Activated naive CD4-positive, alpha-beta T cell treated with anti-CD3 and anti-CD28 coated beads, Interleukin-2, amount 50 U/mL, for 72 hours (primary cell): Measurements from ENCODE around the gene PPOX. TPM values are rescaled to one million over a fixed set of nuclear protein-coding genes. Genes with fewer than 3 reads are reported as not detected.

ENCODE experiments used
- ATAC-seq, 2 donors: fragments of 150-1000 bp; cut with Tn5 transposase; 2 replicates each; pipeline ENCODE4 v1.10.0; 2021; ENCODE audit warnings: mild to moderate bottlenecking in 2 of 2, moderate library complexity in 2 of 2
- DNase-seq, 2 donors: peaks; one replicate each; pipeline ENCODE4 v3.0.0; 2021 to 2022; ENCODE audit warnings: low spot score in 2 of 2
- H3K27ac Mint-ChIP-seq, 2 donors: one replicate each; pipeline ENCODE4 v1.8.0; 2022; ENCODE audit warnings: mild to moderate bottlenecking in 2 of 2, mixed read lengths in 2 of 2
- H3K36me3 Mint-ChIP-seq, 2 donors: one replicate each; pipeline ENCODE4 v1.8.0; 2022; ENCODE audit warnings: mixed read lengths in 2 of 2
- H3K9me3 Mint-ChIP-seq, 2 donors: one replicate each; pipeline ENCODE4 v1.8.0; 2022; ENCODE audit warnings: mixed read lengths in 2 of 2
- total RNA-seq, 2 donors: library from RNA; stranded (reverse); gene quantifications; one replicate each; pipeline ENCODE4 v1.2.3, GENCODE V29; 2022

PPOX gene
- total RNA-seq, 2 donors from 2014 or later, result 28.2 to 41.0 TPM

DNA sequence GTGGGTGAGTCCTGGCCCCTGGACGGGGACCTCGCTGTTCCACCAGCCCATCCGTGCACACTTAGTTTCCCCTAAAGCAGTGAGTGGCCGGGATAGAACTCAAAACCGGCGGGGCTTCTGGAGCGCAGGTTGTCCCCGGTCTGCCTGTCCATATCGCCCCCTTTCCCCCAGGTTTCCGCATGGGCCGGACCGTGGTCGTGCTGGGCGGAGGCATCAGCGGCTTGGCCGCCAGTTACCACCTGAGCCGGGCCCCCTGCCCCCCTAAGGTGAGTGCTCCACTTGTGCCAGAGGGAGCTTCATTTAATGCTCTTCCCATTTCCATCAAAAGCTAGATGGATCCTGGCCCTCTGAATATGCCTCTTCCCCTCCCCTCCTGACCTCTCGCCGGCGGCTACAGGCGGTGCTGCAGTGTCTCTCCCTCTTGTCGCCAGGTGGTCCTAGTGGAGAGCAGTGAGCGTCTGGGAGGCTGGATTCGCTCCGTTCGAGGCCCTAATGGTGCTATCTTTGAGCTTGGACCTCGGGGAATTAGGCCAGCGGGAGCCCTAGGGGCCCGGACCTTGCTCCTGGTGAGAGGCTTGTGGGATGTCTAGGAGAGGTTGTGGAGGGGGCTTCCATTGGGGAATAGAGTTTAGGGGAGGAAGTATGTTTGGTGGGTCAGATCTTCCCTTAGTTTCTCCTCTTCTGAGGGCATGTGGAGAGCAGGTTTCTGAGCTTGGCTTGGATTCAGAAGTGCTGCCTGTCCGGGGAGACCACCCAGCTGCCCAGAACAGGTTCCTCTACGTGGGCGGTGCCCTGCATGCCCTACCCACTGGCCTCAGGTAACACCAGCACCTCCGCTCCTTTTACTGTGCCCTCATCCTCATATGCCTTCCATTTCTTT, 683 bp downstream of the PPOX start:
- DNase-seq, result no peak
- Mint-ChIP-seq H3K36me3 (peaks cover 0 to 20% of the 10 kb centered on the region in 2 donors), H3K9me3 (no peaks in the 10 kb centered on the region), H3K27ac (peak overlapping the region; percentile 88 to 96)
- no peak for ATAC-seq

- Mint-ChIP-seq H3K27ac (peak overlapping the region in 1 of 2 donors; percentile 58), H3K36me3 (peaks cover 9 to 37% of the 10 kb centered on the region in 2 donors), H3K9me3 (no peaks in the 10 kb centered on the region)
- no peak for DNase-seq
- ATAC-seq, result no peak
Observed at GRCh38 chr1:161168906-161169305, 2.7 kb downstream of the PPOX start.

- H3K27ac Mint-ChIP-seq, result peak overlapping the region; percentile 42 to 57
- no peaks in the 10 kb centered on the region for H3K9me3 Mint-ChIP-seq
- H3K36me3 Mint-ChIP-seq, result peaks cover 27 to 49% of the 10 kb centered on the region in 2 donors
- ATAC-seq (no peak), DNase-seq (no peak)
Observed at GRCh38 chr1:161171191-161171590, 5.0 kb downstream of the PPOX start.

DNA sequence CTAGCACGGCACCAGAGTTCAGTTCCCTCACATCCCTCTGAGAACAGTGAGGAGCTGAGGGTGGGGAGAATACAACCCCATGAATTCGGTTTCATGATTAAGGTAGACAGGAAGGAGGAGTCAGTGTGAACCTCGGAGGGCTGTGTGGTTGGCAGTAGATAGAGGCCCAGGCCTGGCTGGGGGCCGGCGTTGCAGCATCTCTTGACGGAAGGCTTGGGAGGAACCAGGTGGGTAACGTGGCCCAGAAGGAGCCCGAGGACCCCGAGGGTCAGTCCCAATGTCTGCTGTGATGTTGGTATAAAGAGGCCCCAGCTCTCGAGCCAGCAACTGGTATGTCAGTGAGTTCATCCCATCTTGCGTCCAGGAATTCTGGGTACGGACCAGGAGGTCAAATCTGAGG, 5.5 kb downstream of the PPOX start:
- DNase-seq (no peak), ATAC-seq (no peak)
- Mint-ChIP-seq H3K27ac (peak overlapping the region; percentile 42 to 57), H3K36me3 (peaks cover 32 to 54% of the 10 kb centered on the region in 2 donors), H3K9me3 (no peaks in the 10 kb centered on the region)

GRCh38 chr1:161172349-161172748, 6.1 kb downstream of the PPOX start:
- ATAC-seq (no peak), DNase-seq (no peak)
- Mint-ChIP-seq H3K9me3 (no peaks in the 10 kb centered on the region), H3K27ac (peak overlapping the region; percentile 66 to 94), H3K36me3 (peaks cover 39 to 59% of the 10 kb centered on the region in 2 donors)

GRCh38 chr1:161172776-161173376, 6.7 kb downstream of the PPOX start:
- Mint-ChIP-seq H3K27ac (peak overlapping the region; percentile 66 to 94), H3K9me3 (no peaks in the 10 kb centered on the region), H3K36me3 (peaks cover 41 to 61% of the 10 kb centered on the region in 2 donors)
- ATAC-seq (no peak), DNase-seq (no peak)

DNA sequence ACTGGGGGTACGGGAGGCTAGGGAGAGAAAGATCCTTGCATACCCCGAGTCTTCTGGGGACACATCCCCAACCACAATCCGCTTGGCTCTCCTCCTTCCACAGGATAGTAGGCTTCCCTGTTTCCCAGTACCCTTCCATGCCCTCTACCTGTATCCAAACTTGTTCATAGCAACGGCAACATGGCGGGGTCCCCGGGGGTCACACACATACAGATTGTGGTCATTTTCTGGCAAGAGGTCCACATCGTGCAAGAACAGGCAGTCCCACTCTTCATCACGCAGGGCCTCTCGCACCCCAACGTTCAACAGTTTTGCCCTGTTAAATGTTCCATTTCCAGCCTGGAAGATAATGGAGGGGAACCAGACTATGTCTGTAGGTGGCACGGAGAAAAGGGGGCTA, 7.5 kb downstream of the PPOX start:
- peak overlapping the region; percentile 61 to 94 for H3K27ac Mint-ChIP-seq
- no peak for ATAC-seq
- H3K9me3 Mint-ChIP-seq, result no peaks in the 10 kb centered on the region
- no peak for DNase-seq
- H3K36me3 Mint-ChIP-seq, result peaks cover 41 to 61% of the 10 kb centered on the region in 2 donors

DNA sequence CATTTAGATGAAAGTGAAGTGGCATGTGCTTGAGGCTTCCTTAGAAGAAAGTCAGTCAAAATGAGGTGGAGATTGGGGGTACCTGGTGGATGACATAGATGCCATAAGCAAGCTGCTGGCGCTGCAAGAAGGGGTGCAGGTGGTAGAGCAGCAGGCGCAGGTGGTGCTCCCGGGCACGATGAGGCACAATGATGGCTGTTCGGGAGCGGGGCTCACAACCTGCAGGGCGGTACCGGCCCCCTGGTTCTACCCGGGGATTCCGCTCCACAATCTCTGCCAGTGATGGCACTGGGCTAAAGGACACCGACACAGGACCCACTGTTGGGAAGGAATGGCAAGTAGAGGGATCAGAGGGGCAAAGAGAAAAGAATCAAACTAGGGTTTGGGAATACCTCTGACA, 8.7 kb downstream of the PPOX start:
- ATAC-seq (no peak), DNase-seq (no peak)
- Mint-ChIP-seq H3K27ac (peak overlapping the region in 1 of 2 donors; percentile 94), H3K9me3 (no peaks in the 10 kb centered on the region), H3K36me3 (peaks cover 41 to 57% of the 10 kb centered on the region in 2 donors)

- Mint-ChIP-seq H3K9me3 (no peaks in the 10 kb centered on the region), H3K27ac (peak overlapping the region; percentile 94 to 100), H3K36me3 (peaks cover 41 to 56% of the 10 kb centered on the region in 2 donors)
- ATAC-seq (no peak), DNase-seq (no peak)
Observed at GRCh38 chr1:161175771-161176453, 9.7 kb downstream of the PPOX start.

DNA sequence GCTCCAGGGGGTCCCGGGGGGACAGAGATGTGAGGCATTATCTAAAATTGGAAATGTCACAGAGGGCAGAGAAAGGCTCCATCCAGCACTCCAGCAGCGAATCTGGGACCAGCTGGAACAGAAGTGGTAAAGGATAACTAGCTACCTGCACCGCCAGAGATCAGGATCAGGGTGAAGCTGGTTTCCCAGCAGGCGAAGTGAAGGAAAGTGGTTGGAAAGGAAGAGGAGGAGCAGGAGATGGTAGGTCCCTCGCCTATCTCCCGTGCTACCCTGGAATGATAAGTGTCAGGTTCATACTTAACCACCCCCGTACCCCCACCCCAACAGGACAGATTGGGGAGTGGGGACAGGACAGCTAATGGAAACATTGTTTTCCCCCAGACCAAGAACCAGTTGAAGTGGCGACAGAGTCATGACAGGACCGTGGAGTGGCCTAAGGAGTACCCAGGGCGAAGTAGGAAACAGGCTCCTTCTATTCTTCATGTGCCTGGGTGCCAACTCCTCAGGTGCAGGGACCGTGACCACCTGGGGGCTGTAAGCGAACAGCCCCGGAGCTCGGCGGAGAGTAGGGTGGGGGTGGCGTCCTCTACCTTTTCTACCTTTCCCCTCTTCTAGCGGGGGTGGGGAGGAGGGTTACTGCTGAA, 10.4 kb downstream of the PPOX start:
- DNase-seq (no peak), ATAC-seq (peak in 1 of 2 donors; percentile 2)
- H3K36me3 Mint-ChIP-seq, result peaks cover 41 to 49% of the 10 kb centered on the region in 2 donors

GRCh38 chr1:161177112-161177935, 11.1 kb downstream of the PPOX start, which contains the start of gene B4GALT3:
TSS of gene B4GALT3 (minus strand) at chr1:161177507. CDS start at chr1:161176060, 1,447 bp downstream.
- DNase-seq, result peak; percentile 91 to 99
- Mint-ChIP-seq H3K27ac (peak within 1 kb of the TSS; percentile 94 to 100), H3K36me3 (peaks cover 41 to 49% of the 10 kb centered on the region in 2 donors), H3K9me3 (no peaks in the 10 kb centered on the region)
- peak; percentile 86 to 87 for ATAC-seq

More for the DNA sequence above, 10.4 kb downstream of the PPOX start:
- peak overlapping the region; percentile 94 to 100 for H3K27ac Mint-ChIP-seq
- H3K9me3 Mint-ChIP-seq, result no peaks in the 10 kb centered on the region

GRCh38 chr1:161177936-161178244, 11.7 kb downstream of the PPOX start:
- H3K36me3 Mint-ChIP-seq, result peaks cover 41 to 43% of the 10 kb centered on the region in 2 donors
- ATAC-seq, result no peak
- peak overlapping the region; percentile 94 to 100 for H3K27ac Mint-ChIP-seq
- no peaks in the 10 kb centered on the region for H3K9me3 Mint-ChIP-seq
- no peak for DNase-seq

DNA sequence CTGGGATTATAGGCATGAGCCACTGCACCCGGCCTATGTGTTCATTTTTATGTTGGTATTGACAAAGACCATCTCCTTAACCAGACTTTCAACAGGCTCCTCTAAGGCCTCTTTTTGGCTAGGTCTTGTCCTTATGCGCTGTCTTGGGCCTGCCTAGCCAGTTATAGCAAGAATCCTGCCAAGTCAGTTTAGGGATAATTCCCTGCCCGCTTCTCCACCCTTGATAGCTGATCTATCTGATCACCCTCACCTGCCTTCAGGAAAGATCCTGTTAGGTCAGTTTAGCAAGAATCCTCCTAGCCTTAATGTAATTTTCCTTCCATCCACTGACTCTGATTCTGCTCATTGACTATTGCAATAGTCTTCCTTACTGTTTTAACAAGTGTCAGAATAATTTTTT, 13.5 kb downstream of the PPOX start:
- DNase-seq (no peak), ATAC-seq (no peak)
- H3K9me3 Mint-ChIP-seq, result no peaks in the 10 kb centered on the region
- H3K36me3 Mint-ChIP-seq, result peaks cover 26 to 27% of the 10 kb centered on the region in 2 donors
- peak overlapping the region in 1 of 2 donors; percentile 97 for H3K27ac Mint-ChIP-seq

GRCh38 chr1:161180639-161181038, 14.4 kb downstream of the PPOX start:
- peaks cover 0 to 4% of the 10 kb centered on the region in 2 donors for H3K9me3 Mint-ChIP-seq
- DNase-seq (no peak), ATAC-seq (no peak)
- H3K27ac Mint-ChIP-seq, result peak overlapping the region; percentile 73 to 97
- H3K36me3 Mint-ChIP-seq, result peaks cover 17 to 20% of the 10 kb centered on the region in 2 donors

- ATAC-seq (peak; percentile 76 to 78), DNase-seq (peak in 1 of 2 donors; percentile 54)
- H3K27ac Mint-ChIP-seq, result peak overlapping the region; percentile 97 to 98
- H3K9me3 Mint-ChIP-seq, result peaks cover 0 to 9% of the 10 kb centered on the region in 2 donors
- H3K36me3 Mint-ChIP-seq, result peaks cover 3 to 7% of the 10 kb centered on the region in 2 donors
Observed at GRCh38 chr1:161182214-161182613, 16.0 kb downstream of the PPOX start.

- ATAC-seq (peak; percentile 68 to 72), DNase-seq (peak; percentile 62 to 80)
- peaks cover 0 to 4% of the 10 kb centered on the region in 2 donors for H3K36me3 Mint-ChIP-seq
- H3K9me3 Mint-ChIP-seq, result peaks cover 0 to 9% of the 10 kb centered on the region in 2 donors
- peak overlapping the region; percentile 83 to 97 for H3K27ac Mint-ChIP-seq
Observed at GRCh38 chr1:161185282-161185682, 19.1 kb downstream of the PPOX start.
